ENCODE results near the gene CHGA.

Gene CHGA

GRCh38 chr14:92945959-92946846, 23.3 kb downstream of the CHGA start:
- DNase-seq (ENCODE audit: low spot score), result no peak
- no peak for TF ChIP-seq CTCF (IDR thresholded peaks at IDR 0.05; ENCODE audit: extremely low read depth, insufficient read depth, missing control alignments)
- in situ Hi-C loops (cut with MboI; ENCODE audit: low pct_unique_long_range_greater_than_20kb, low sequenced_read_pairs, unreplicated experiment), result no loop called here

GRCh38 chr14:92946847-92947545, 24.0 kb downstream of the CHGA start:
- in situ Hi-C loops (cut with MboI; ENCODE audit: low pct_unique_long_range_greater_than_20kb, low sequenced_read_pairs, unreplicated experiment), result no loop called here
- no peak for DNase-seq (ENCODE audit: low spot score)
- TF ChIP-seq CTCF (IDR thresholded peaks at IDR 0.05; ENCODE audit: extremely low read depth, insufficient read depth, missing control alignments), result no peak

GRCh38 chr14:92948647-92949046, 25.7 kb downstream of the CHGA start:
- no peak for TF ChIP-seq CTCF (IDR thresholded peaks at IDR 0.05; ENCODE audit: extremely low read depth, insufficient read depth, missing control alignments)
- no peak for DNase-seq (ENCODE audit: low spot score)
- in situ Hi-C loops (cut with MboI; ENCODE audit: low pct_unique_long_range_greater_than_20kb, low sequenced_read_pairs, unreplicated experiment), result no loop called here

GRCh38 chr14:92949496-92950192, 26.7 kb downstream of the CHGA start:
- in situ Hi-C loops (cut with MboI; ENCODE audit: low pct_unique_long_range_greater_than_20kb, low sequenced_read_pairs, unreplicated experiment), result loop anchor here (10.0 kb wide), 1 partner anchor 185 kb away; no protein-coding TSS in a partner anchor
- no peak for DNase-seq (ENCODE audit: low spot score)
- TF ChIP-seq CTCF (IDR thresholded peaks at IDR 0.05; ENCODE audit: extremely low read depth, insufficient read depth, missing control alignments), result no peak

GRCh38 chr14:92950193-92950540, 27.2 kb downstream of the CHGA start:
- no peak for TF ChIP-seq CTCF (IDR thresholded peaks at IDR 0.05; ENCODE audit: extremely low read depth, insufficient read depth, missing control alignments)
- DNase-seq (ENCODE audit: low spot score), result no peak
- in situ Hi-C loops (cut with MboI; ENCODE audit: low pct_unique_long_range_greater_than_20kb, low sequenced_read_pairs, unreplicated experiment), result loop anchor here (10.0 kb wide), 1 partner anchor 185 kb away; no protein-coding TSS in a partner anchor

GRCh38 chr14:92950773-92951172, 27.8 kb downstream of the CHGA start:
- no peak for TF ChIP-seq CTCF (IDR thresholded peaks at IDR 0.05; ENCODE audit: extremely low read depth, insufficient read depth, missing control alignments)
- in situ Hi-C loops (cut with MboI; ENCODE audit: low pct_unique_long_range_greater_than_20kb, low sequenced_read_pairs, unreplicated experiment), result loop anchor here (10.0 kb wide), 1 partner anchor 184 kb away; no protein-coding TSS in a partner anchor
- no peak for DNase-seq (ENCODE audit: low spot score)

Data from GM13977 (cell line).